ENCODE results near the gene POMT2.
"Not testable (repeated sequence)": the region's sequence is repeated elsewhere in the genome, so short reads cannot be mapped to it uniquely, and the experiment has no call there.

The POMT2 gene

DNA sequence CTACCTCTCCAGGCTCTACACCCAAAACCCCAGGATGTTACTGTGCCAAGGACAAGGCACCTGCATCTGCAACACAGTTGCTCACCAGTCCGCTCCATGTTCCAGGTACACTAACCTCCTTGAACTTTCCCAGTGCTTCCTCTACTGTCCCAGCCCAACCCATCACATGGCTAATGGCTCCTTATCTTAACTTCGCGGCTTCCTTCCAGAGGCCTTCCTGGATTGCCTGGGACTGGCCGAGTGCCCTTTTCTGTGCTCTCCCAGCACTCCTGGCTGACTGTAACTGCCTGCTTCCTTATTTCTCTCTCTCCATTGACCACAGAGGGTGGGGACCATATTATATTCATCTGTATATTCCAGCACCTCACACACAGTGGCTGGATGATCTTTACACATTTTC lies 20.9 kb downstream of the POMT2 start:
- no peak for DNase-seq

GRCh38 chr14:77296906-77297305 lies 23.8 kb downstream of the POMT2 start:
- no peak for DNase-seq

- no peak for DNase-seq
Observed at GRCh38 chr14:77296155-77296554, 24.5 kb downstream of the POMT2 start.

DNA sequence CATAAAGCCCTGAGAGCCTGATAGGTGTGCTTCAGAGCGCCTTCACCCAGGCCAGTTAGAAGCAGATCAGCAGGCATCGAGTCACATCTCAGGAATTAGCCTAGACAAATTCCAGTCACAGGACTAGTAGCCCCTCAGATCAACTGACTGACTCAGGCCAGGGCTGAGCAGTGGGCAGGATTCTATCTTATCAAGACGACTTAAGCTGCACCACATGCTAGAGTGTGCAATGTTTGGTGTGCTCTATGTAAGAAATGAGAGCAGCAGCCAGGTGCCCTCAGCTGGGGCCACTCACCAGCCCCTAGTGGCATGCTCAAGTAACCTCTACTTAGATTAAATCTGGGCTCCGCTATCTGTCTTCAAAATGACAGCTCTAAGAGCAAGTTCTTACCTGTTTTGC lies 30.0 kb downstream of the POMT2 start:
- no peak for DNase-seq

DNA sequence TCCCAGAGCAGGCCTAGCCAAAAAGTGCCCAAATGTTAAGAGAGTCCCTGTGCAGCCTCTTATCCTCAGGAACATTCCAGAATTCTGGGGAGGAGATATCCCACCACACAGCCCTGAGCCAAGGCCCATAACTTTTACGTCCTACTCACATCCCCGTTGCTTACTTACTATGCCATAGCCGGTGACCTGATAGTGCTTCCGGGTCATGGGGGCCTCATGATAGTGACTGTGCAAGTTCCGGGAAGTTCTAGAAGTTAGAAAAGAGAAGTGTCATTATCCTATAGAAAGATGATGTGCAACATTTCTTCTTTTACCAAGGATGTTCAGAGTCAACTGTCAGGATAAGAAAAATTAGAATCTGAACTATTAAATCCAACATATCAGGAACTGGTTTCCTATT lies 34.1 kb downstream of the POMT2 start:
- no peak for DNase-seq

DNA sequence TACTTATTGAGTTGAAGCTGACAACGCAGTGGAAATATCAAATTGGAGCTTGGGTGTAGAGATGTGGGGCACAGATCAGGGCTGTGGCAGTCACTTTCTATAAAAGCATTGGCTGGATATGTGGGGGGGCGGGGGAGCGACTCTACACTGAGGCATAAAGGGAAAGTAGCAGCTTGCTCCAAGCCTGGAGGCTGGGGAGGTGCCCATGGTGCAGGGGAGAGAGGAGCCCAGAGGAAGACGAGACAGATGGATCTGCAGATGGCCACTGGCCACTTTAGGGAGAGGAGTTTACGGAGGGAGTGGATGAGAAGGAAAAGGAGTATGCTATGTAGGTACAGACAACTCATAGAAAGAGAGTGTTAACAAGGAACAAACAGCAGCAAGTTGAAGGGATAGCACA lies 36.2 kb downstream of the POMT2 start:
- DNase-seq: no peak

DNA sequence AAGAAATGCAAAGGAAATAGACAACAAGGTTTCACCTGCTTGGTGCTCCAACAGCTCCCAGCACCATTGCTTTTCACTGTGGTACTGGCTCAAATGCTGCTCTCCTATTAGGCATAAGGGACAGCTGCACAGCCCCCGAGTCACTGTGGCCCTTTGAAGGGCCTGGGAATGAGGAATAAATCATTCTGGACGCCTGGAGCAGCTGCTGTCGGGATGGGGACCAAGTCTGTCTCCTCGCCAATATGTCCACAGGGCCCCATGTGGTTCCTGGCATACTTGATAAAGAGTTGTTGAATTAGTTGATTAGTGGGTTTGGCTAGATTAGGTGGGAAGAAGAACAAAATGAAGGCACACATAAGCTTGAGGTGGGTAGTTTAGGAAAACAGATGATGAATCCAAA lies 36.6 kb downstream of the POMT2 start:
- no peak for DNase-seq

DNA sequence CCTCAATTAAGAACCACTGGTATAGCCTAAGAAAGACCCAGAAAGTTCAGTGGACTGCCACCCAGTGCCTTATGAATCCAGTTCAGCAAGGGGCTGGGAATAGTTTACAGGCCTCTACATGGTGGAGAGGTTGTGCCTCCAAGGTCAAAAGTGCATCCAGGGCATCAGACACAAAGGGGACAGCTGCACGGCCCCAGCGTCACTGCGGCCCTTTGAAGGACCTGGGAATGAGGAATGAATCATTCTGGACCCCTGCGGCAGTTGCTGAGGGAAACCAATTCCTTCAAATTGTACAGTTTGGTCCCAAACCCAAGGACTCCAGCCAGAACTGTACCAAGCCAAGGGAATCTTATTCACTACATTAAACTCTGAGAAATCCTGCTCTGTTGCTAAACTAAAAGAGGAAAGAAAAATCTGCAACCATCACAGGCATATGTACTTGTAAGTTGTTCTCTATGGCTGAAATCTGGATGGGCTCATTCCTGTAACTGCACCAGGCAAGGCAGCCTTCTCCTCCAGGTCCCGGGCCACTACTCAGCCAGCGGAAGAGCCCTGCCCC lies 38.8 kb downstream of the POMT2 start:
- no peak for DNase-seq

DNA sequence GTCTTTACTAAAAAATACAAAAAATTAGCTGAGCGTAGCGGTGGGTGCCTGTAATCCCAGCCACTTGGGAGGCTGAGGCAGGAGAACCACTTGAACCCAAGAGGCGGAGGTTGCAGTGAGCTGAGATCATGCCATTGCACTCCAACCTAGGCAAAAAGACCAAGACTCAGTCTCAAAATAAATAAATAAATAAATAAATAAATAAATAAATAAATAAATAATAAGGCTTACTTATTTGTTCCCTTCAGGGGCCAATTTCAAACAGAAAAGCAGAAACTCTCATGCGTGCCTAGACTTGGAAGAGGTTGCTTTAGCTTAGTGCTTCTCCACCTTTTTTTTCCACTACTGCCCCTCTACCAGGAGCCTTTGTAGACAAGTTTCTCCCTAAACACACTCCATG lies 39.8 kb downstream of the POMT2 start:
- not testable (repeated sequence) for DNase-seq

- DNase-seq: no peak
Observed at GRCh38 chr14:77279719-77280118, 41.0 kb downstream of the POMT2 start.

- DNase-seq: no peak
Observed at GRCh38 chr14:77278461-77279230, 42.0 kb downstream of the POMT2 start.

DNA sequence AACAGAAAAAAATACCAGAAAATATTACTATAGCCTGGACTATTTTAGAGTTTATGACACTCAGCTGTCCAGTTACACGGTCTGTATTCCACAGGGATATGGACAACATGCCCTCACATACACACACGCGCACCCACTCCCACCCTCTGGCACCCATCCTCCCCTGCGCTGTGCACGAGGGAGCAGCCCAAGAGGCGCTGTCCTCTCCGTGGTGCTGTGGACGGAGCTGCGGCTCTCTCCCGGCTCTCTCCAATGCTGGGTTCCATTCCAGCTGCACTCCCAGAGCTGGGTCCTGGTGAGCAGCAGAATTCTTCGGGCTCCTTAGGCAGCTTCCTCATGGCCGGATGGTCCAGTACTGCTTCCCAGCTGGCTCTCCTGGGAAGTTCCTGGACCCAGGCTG lies 43.7 kb downstream of the POMT2 start:
- no peak for DNase-seq

DNA sequence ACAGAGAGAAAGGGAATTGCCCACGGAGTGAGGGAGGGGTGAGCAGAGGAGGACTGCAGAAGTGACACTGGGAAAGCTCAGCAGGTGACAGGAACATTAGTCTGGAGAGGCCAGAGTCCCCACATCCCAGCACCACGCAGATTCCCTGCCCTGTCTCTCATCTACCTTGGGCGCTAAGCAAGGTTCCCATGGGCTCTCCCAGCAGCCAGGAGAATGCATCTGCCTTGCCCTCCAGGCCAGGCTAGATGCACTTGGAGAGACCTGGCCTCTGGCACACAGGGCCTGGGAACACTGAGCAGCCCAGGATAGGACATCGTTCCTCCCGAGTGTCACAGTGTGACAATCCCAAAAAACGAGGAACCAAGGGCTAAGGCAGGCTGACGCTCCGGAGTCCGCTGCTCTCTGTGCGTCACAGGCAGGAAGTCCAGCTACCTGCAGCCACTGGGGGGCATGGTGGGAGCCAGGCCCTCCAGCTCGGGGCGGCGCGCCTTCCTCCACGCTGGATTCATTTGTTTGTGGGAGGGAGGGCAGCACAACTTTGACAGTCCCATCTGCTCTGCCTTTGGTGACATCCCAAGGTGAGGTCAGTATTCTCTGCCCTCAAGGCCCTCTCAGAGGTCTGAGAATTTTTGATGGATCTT lies 44.3 kb downstream of the POMT2 start:
- DNase-seq: no peak

DNA sequence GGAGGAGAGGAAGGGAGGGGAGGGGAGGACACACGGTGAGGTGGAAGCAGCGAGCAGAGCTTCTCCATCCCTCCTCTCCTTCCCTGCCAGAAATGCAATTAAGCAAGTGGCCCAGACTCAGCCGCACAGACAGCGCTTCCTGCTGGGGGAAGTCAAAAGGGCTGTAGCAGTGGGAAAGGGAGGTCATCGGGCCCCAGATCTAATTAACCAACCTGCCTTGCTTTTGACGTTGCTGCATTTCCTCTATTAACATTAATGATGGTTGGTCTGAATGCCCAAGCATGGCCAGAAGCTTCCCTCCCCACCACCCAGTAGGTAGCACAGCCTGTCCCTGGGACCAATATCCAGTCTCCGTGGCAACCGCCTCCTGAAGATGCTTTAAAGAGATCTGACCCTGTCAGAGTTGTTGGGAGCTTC lies 45.1 kb downstream of the POMT2 start:
- no peak for DNase-seq

GRCh38 chr14:77275041-77275580 lies 45.6 kb downstream of the POMT2 start:
- no peak for DNase-seq

DNA sequence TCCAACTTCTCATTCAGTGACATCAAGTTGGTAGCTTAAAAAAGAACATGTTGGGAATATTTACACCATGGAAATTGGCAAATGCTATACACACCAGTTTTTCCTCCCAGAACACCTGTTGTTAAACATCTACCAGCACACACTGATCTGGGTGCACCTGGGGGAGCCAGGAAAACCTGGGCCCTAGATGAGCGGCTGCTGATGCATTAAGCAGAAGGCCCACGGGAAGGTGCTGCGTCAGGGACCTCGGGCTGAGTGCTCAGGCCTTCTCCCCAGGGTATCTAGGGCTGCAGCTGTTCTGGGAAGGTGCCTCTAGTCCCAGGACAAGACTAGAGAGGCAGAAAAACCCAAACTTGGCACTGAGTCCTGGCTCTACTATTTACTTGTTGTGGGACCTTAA lies 46.9 kb downstream of the POMT2 start:
- no peak for DNase-seq

GRCh38 chr14:77272261-77272660 lies 48.4 kb downstream of the POMT2 start:
- no peak for DNase-seq

- DNase-seq: no peak
Observed at GRCh38 chr14:77271113-77271710, 49.5 kb downstream of the POMT2 start, which contains the start of gene NGB. TSS of gene NGB (minus strand) at chr14:77271206. CDS start at chr14:77270937, 269 bp downstream.

- DNase-seq: no peak
Observed at GRCh38 chr14:77270361-77271112, 50.1 kb downstream of the POMT2 start.

DNA sequence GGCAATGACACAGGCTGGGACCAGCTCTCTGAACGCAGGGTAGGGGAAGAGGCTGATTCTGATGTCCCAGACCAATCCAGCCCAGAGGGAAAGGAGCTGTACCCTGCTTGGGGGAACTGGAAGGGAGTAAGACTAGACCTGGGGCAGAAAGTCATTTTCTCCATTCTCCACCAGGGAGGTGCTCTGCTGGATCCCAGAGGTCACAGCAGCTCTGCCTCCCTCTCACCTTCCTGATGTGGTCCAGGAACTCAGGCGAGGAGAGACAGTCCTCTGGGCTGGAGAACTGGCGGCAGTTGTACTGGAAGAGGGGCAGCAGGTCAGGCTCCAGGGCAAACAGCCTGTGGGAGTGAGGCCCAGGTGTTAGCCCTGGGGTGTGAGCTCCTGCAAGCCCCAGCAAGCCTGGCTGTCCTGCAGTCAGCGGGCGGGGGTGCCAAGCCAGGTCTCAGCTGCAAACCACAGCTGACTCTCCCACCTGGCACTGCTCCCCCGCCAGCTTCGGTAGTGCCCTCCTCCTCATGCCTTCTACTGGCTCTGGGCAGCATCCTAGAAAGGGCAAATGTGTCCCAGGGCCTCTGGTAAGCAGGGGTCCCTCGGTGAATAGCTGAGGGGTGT lies 51.6 kb downstream of the POMT2 start:
- no peak for DNase-seq

DNA sequence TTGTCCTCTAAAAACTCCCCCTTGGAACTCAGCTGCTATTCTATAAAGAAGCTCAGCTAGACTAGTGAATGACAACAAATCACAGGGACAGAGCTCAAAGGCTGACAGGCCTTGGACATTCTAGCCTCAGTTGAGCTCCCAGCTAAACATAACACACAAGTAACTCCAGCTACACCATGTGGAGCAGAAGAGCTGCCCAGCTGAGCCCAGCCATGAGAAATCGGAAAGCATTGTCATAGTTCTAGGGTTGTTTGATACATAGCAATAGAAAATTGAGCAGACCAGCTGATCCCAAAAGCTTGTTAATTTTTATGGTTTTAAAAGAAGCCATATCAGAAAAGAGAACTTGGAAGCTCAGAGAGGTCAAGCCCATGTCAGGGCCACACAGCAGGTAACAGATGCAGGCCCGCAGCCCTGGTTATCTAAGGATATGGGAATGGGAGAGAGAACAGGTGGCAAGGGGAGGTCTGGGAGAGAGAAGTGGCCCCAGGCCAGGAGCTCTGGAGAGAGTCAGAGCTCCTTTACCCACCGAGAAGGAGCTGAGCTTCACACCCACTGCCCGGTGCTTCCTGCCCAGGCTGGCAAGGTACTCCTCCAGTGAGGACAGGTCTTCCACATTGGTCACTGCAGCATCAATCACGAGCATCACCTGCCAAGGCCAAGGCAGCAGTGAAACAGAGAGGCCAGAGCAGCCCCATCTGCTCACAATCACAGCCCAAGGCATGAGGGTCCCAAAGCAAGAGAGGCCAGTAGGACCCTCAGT lies 52.6 kb downstream of the POMT2 start:
- DNase-seq: no peak

GRCh38 chr14:77266336-77266735 lies 54.3 kb downstream of the POMT2 start:
- no peak for DNase-seq
